GM20000 (cell line): ENCODE data around the gene ARHGAP42.

Source experiments
- DNase-seq: peaks from one replicate; pipeline ENCODE4 v3.0.0; 2012; ENCODE audit warnings: low spot score
- TF ChIP-seq, protein P1 (sequence below): IDR thresholded peaks from 2 replicates; pipeline ENCODE4 v1.5.1; 2012; ENCODE audit warnings: mild to moderate bottlenecking, control low read depth; ENCODE audit errors: extremely low read depth, missing control alignments

ARHGAP42 gene

DNA sequence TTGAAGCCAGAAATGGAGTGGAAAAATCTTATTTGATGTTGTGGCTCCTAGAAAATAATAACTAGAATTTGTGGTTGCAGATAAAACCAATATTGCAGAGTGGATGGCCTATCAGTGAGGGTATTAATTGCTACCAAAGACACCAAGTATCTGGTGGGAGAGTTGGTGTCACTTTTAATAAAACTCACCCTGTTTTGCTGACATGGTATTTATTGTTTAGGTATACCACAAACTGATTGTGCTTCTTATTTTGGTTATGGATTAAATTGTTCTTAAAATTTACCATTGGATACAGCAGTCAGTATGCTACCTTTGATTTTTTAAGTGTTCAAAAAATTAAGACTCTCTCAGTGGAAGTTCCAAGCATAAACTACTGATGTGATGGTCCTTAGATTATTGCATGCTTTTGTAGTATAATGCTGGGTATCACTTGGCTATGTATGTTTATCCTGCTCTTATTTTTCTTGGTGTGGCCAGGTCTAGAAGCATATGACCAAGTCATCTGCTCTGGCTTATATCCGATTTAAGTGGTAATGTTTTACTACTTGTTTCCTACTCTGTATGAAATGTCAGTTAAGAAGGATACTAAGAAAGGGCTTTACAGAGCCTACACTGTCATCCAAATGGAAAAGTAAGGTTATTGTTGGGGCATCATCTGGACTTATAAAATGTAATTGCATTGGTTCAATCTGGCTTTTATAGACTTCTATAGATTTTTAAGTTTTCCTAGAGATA, 101.6 kb downstream of the ARHGAP42 start:
- no peak for DNase-seq
- TF ChIP-seq, protein P1, sequence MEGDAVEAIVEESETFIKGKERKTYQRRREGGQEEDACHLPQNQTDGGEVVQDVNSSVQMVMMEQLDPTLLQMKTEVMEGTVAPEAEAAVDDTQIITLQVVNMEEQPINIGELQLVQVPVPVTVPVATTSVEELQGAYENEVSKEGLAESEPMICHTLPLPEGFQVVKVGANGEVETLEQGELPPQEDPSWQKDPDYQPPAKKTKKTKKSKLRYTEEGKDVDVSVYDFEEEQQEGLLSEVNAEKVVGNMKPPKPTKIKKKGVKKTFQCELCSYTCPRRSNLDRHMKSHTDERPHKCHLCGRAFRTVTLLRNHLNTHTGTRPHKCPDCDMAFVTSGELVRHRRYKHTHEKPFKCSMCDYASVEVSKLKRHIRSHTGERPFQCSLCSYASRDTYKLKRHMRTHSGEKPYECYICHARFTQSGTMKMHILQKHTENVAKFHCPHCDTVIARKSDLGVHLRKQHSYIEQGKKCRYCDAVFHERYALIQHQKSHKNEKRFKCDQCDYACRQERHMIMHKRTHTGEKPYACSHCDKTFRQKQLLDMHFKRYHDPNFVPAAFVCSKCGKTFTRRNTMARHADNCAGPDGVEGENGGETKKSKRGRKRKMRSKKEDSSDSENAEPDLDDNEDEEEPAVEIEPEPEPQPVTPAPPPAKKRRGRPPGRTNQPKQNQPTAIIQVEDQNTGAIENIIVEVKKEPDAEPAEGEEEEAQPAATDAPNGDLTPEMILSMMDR = no peak

DNA sequence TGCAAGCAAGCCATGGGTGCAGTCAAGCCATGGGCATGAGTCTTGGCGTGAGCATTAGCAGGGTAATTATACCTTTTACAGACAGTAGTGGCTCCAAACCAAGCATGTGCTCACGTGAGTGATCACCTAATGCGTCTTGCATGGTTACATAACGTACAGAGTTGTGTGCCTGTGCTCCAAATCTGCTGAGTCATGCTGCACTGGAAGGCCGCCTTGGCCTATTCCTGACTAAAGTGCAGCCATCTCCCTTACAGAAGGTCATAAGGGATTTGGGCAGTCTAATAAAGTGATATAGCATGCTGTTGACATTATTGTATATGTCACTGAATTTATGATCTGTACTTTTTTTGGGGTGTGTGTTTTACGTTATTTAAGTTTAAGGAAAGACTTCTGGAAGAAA, 102.4 kb downstream of the ARHGAP42 start:
- DNase-seq = no peak
- TF ChIP-seq, protein P1 = no peak

DNA sequence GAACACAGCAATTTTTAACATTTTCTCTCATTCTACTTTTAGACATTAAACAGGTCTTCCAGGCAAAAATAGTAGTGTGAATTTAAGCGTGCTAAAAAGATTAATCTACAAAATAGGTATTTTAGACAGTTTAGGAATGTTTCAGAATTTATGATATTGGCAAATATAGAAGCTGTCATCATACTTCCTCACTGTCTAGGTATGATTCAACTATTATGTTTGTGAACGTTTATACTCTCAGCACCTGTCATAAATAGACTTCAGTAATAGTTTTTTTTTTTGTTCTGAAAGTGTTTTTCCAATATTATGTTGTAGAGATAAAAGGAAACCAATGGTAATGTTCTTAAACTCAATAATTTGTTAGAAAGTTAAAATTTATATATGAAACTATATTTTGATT, 103.0 kb downstream of the ARHGAP42 start:
- DNase-seq = no peak
- TF ChIP-seq, protein P1 = no peak

DNA sequence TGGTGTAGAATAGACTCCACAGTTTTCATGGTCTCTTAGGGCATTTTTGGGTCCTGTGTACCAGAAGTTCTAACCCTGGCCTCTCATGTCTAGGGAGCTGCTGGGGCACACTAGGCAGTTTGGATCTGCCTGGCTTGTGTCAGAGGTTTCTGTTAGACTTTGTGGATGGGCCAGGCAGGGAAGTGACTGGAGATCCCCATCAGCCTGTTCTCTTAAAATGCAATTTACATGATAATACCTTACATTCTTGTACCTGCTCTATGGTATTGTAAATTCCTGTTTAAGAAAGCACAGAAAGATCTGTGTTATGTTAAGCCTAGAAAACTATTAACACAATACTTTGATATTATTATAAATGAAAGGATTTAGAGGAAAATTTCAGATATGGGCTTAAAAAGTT, 104.0 kb downstream of the ARHGAP42 start:
- DNase-seq = no peak
- TF ChIP-seq, protein P1 = no peak

DNA sequence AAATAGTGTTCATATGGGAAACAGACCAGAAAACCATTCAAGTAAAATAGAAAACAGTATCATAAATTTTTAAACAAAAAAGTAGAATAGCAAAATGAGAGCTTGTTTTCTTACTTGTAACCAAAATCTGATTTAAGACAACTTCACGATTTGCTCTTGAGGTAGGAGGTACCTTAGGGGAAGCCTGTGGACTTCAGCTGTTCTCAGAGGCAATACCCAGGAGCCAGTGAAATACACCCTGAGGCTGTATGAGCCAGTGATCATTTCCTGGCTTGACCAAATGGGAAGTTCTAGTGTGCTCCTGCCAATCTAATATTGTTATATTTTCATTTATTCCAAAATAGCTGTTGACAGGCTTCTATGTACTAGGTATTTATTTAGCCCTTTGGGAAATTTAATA, 104.8 kb downstream of the ARHGAP42 start:
- TF ChIP-seq, protein P1 = no peak
- no peak for DNase-seq

DNA sequence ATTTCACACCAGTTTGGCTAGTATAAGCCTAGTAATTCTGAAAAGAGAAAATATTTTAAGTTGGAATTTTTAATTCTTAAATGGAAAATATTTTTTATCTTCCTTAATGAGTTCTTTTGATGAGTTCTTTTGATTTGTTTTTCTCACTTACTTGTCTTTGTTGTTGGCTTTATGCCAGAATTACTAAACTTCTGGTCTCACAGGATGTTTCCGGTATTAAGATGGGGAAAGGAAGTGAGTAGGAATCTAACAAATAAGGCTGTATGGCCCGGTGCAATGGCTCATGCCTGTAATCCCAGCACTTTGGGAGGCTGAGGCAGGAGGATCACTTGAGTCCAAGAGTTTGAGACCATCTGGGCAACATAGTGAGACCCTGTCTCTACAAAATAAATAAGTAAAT, 106.4 kb downstream of the ARHGAP42 start:
- no peak for DNase-seq
- TF ChIP-seq, protein P1 = no peak

DNA sequence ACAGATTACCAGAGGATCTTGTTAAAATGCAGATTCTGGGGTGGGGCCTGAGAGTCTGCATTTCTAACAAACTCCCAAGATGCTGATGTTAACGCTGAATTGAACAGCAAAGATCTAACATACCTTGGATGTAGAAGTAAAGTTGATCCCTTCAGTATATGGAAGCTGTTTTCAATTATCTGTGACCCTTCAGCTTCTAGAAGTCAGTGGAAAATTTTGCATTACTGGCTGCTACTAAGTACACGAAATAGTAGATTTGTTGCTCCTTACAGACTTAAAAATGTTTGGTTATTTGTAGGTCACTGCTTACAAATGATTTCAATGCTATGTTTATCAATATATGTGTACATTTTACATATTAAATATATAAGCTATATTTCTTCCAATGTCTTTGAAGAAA, 107.4 kb downstream of the ARHGAP42 start:
- TF ChIP-seq, protein P1 = no peak
- no peak for DNase-seq
